Activated CD8-positive, alpha-beta memory T cell treated with anti-CD3 and anti-CD28 coated beads, Interleukin-2, amount 50 U/mL, for 24 hours (primary cell): ENCODE data around the gene C10orf143.

Experiments
- DNase-seq: peaks from one replicate; pipeline ENCODE4 v3.0.0-alpha.2; 2020; ENCODE audit errors: extremely low read depth

Gene C10orf143

DNA sequence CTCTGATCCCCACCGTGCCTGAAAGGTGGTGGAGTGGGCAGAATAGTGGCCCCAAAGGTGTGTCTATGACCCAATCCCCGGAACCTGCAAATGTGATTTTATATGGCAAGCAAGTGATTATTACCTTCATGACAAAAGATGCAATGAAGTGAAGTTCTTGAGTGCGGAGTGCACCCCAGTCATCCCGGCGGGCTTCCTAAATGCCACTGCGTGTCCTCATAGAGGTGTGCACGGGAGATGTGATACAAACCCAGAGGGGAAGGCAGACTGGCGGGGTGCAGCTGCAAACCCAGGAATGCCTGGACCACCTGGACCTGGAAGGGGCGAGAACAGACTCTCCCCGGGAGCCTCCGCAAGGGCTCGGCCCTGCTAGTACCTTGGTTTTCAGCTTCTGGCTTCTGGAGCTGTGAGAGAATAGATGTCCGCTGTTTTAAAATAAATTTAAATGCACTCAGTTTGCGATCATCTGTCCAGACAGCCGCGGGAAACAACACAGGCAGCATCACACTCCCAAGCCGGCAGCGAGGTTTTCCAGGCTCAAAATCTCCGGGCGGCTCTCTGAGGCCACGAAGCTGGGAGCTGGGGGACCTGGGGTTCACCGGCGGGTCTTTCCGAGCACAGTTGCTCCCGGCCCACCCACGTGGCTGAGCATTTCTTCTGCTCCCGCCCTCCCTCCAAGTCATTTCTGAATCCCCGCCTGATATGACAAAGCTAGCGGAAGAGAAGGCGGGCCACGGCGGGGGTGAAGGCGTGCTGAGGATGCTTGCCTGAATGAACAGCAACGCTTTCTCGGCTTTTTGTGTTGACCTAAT lies 96.2 kb downstream of the C10orf143 start:
- DNase-seq: no peak
